GM23338 (cell line): ENCODE measurements around the gene RCOR1. TPM values are rescaled to one million over a fixed set of nuclear protein-coding genes. Genes with fewer than 3 reads are reported as not detected.

Source experiments
- ATAC-seq: fragments of 200-7000 bp; cut with Tn5 transposase; 3 replicates; pipeline ENCODE4 v1.9.1; 2020
- DNase-seq: peaks from one replicate; pipeline ENCODE4 v3.0.0-alpha.2; 2015; ENCODE audit warnings: low spot score
- H2AFZ ChIP-seq: fragments of 200-600 bp; sonication (generic); 2 replicates; pipeline ENCODE4 v1.8.0; 2016; ENCODE audit warnings: antibody characterized with exemption, mild to moderate bottlenecking, moderate library complexity
- H3F3A ChIP-seq: fragments of 200-600 bp; sonication (generic); replicated peaks from 2 replicates; pipeline ENCODE4 v1.8.0; 2017; ENCODE audit warnings: antibody characterized with exemption, mixed run types, low read depth
- H3K27ac ChIP-seq: fragments of 200-600 bp; sonication (generic); 2 replicates; pipeline ENCODE4 v1.6.1; 2016; ENCODE audit warnings: low read depth
- H3K27me3 ChIP-seq: fragments of 200-600 bp; sonication (generic); 2 replicates; pipeline ENCODE4 v1.8.0; 2016; ENCODE audit warnings: mild to moderate bottlenecking, mixed run types, moderate library complexity; ENCODE audit not compliant: insufficient read depth
- H3K36me3 ChIP-seq: fragments of 200-600 bp; sonication (generic); 2 replicates; pipeline ENCODE4 v1.8.0; 2016; ENCODE audit warnings: mild to moderate bottlenecking; ENCODE audit not compliant: insufficient read depth
- H3K4me1 ChIP-seq: fragments of 200-600 bp; sonication (generic); 2 replicates; pipeline ENCODE4 v1.8.0; 2016; ENCODE audit warnings: mild to moderate bottlenecking, moderate library complexity; ENCODE audit not compliant: insufficient read depth
- H3K4me2 ChIP-seq: fragments of 200-600 bp; sonication (generic); 2 replicates; pipeline ENCODE4 v1.7.1; 2017; ENCODE audit warnings: mixed run types
- H3K4me3 ChIP-seq: fragments of 200-600 bp; sonication (generic); 2 replicates; pipeline ENCODE4 v1.6.1; 2016; ENCODE audit warnings: mixed run types
- H3K79me2 ChIP-seq: fragments of 200-600 bp; sonication (generic); replicated peaks from 2 replicates; pipeline ENCODE4 v1.8.0; 2017; ENCODE audit warnings: mild to moderate bottlenecking; ENCODE audit not compliant: insufficient read depth
- H3K9me2 ChIP-seq: fragments of 200-600 bp; sonication (generic); 2 replicates; pipeline ENCODE4 v1.8.0; 2017; ENCODE audit not compliant: insufficient read depth
- H4K20me1 ChIP-seq: fragments of 200-600 bp; sonication (generic); replicated peaks from 2 replicates; pipeline ENCODE4 v1.8.0; 2017; ENCODE audit warnings: mild to moderate bottlenecking; ENCODE audit not compliant: insufficient read depth
- H3K27ac Mint-ChIP-seq: 2 replicates; pipeline ENCODE4 v1.8.0; 2020; ENCODE audit warnings: inconsistent platforms, mild to moderate bottlenecking, moderate library complexity, mixed read lengths
- H3K27me3 Mint-ChIP-seq: 3 replicates; pipeline ENCODE4 v1.8.0; 2022; ENCODE audit warnings: low read depth, mild to moderate bottlenecking, moderate library complexity, mixed read lengths, inconsistent platforms; ENCODE audit not compliant: insufficient read depth, poor library complexity
- H3K36me3 Mint-ChIP-seq: 3 replicates; pipeline ENCODE4 v1.8.0; 2021; ENCODE audit warnings: low read depth, mild to moderate bottlenecking, inconsistent platforms, moderate library complexity, mixed read lengths
- H3K4me1 Mint-ChIP-seq: 3 replicates; pipeline ENCODE4 v1.8.0; 2020; ENCODE audit warnings: mild to moderate bottlenecking, inconsistent platforms, mixed read lengths
- H3K4me3 Mint-ChIP-seq: 3 replicates; pipeline ENCODE4 v1.8.0; 2021; ENCODE audit warnings: moderate library complexity, mild to moderate bottlenecking, inconsistent platforms, mixed read lengths
- H3K9me3 Mint-ChIP-seq: 3 replicates; pipeline ENCODE4 v1.8.0; 2020; ENCODE audit warnings: moderate library complexity, mild to moderate bottlenecking, inconsistent platforms, mixed read lengths
- CREB1 ChIP-seq: fragments of 250-450 bp; sonication (Bioruptor Pico); IDR thresholded peaks from 2 replicates; pipeline ENCODE4 v1.5.0; 2020; ENCODE audit warnings: low read depth, mild to moderate bottlenecking, moderate library complexity
- EZH2 ChIP-seq: fragments of 200-600 bp; sonication (generic); IDR thresholded peaks from one replicate; pipeline ENCODE4 v1.8.0; 2017; ENCODE audit warnings: antibody characterized with exemption, mild to moderate bottlenecking, low read depth; ENCODE audit not compliant: unreplicated experiment
- POLR2AphosphoS5 ChIP-seq: IDR thresholded peaks from 2 replicates; pipeline ENCODE4 v1.6.1; 2016; ENCODE audit warnings: antibody characterized with exemption, low read depth
- ZNF114 ChIP-seq: fragments of 250-450 bp; sonication (Bioruptor Pico); IDR thresholded peaks from 2 replicates; pipeline ENCODE4 v1.5.0; 2020; ENCODE audit warnings: mild to moderate bottlenecking, moderate library complexity
- ZNF462 ChIP-seq: fragments of 250-450 bp; sonication (Bioruptor Pico); IDR thresholded peaks from 2 replicates; pipeline ENCODE4 v1.5.0; 2020; ENCODE audit warnings: mild to moderate bottlenecking, moderate library complexity
- polyA plus RNA-seq: library from polyadenylated mRNA; unstranded; fragments of >200 nt; fragmentation: Nextera tagmentation; extraction: Ambion mirVana; gene quantifications from 2 replicates; pipeline ENCODE4 v1.2.1, GENCODE V29; 2016
- total RNA-seq: library from RNA; depleted of rRNA; stranded (reverse); fragments of >200 nt; shearing (Covaris generic); gene quantifications from 2 replicates; pipeline ENCODE4 v1.2.3, GENCODE V29; 2014
- TF ChIP-seq, protein P1 (sequence below): IDR thresholded peaks from one replicate; pipeline ENCODE4 v1.6.1; 2018; ENCODE audit warnings: antibody characterized with exemption; ENCODE audit not compliant: unreplicated experiment

Gene RCOR1
- total and polyA plus RNA-seq, 2 experiments from 2014 or later = 7.6 to 26.1 TPM

DNA sequence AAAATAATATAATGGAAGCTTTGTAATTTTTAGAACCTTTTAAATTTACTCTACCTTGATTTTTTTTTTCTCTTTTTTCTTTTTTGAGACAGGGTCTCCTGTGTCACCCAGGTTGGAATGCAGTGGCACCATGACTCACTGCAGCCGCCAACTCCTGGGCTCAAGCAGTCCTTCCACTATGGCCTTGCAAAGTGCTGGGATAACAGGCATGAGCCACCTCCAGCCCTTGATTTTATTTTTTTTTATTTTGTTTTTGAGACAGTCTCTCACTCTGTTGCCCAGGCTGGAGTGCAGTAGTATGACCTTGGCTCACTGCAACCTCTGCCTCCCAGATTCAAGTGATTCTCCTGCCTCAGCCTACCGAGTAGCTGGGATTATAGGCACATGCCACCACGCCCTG lies 119.5 kb downstream of the RCOR1 start:
- H3K4me2 ChIP-seq = no peak overlapping the region
- no peak for ATAC-seq
- H3K4me1 ChIP-seq = no peaks in the 10 kb centered on the region
- DNase-seq = no peak
- no peak overlapping the region for H3K27ac Mint-ChIP-seq
- TF ChIP-seq EZH2 (no peak), POLR2AphosphoS5 (no peak), ZNF462 (CRISPR knock-in tag) (no peak), ZNF114 (CRISPR knock-in tag) (no peak)
- no peaks in the 10 kb centered on the region for H3K9me3 Mint-ChIP-seq
- no peaks in the 10 kb centered on the region for H3K9me2 ChIP-seq
- no peaks in the 10 kb centered on the region for H3K4me1 Mint-ChIP-seq
- no peak overlapping the region for H3K4me3 ChIP-seq
- peaks cover 2% of the 10 kb centered on the region for H3K27me3 Mint-ChIP-seq
- H3K27me3 ChIP-seq = no peaks in the 10 kb centered on the region
- no peak overlapping the region for H2AFZ ChIP-seq
- H3K27ac ChIP-seq = no peak overlapping the region
- peaks cover 32% of the 10 kb centered on the region; the same call in 2 of the 3 replicates for H3K36me3 Mint-ChIP-seq
- H3K79me2 ChIP-seq = peaks cover 11% of the 10 kb centered on the region; the same call in 1 of the 2 replicates
- H3F3A ChIP-seq = peaks cover 2% of the 10 kb centered on the region; the same call in 1 of the 2 replicates
- no peak overlapping the region for H3K4me3 Mint-ChIP-seq
- H4K20me1 ChIP-seq = no peaks in the 10 kb centered on the region
- H3K36me3 ChIP-seq = peaks cover 23% of the 10 kb centered on the region; the same call in 1 of the 2 replicates

- Histone ChIP-seq H3K4me2 (no peak overlapping the region), H3K4me1 (peaks cover 2% of the 10 kb centered on the region), H3K79me2 (peaks cover 20% of the 10 kb centered on the region), H3F3A (peaks cover 2% of the 10 kb centered on the region; the same call in 1 of the 2 replicates), H3K4me3 (no peak overlapping the region), H3K36me3 (0 out of 2 replicates have a peak, but pooled peaks cover 24% of the 10 kb centered on the region), H2AFZ (no peak overlapping the region), H3K9me2 (no peaks in the 10 kb centered on the region), H3K27ac (0 out of 2 replicates have a peak overlapping the region, but pooled peaks have one; percentile 46), H3K27me3 (no peaks in the 10 kb centered on the region), H4K20me1 (0 out of 2 replicates have a peak, but pooled peaks cover 9% of the 10 kb centered on the region)
- Mint-ChIP-seq H3K27me3 (peaks cover 2% of the 10 kb centered on the region), H3K9me3 (no peaks in the 10 kb centered on the region), H3K4me3 (no peak overlapping the region), H3K4me1 (peaks cover 3% of the 10 kb centered on the region; the same call in 2 of the 3 replicates), H3K27ac (peak overlapping the region; percentile 38; the same call in 1 of the 2 replicates), H3K36me3 (peaks cover 38% of the 10 kb centered on the region; the same call in 2 of the 3 replicates)
- ATAC-seq (no peak), DNase-seq (no peak)
- TF ChIP-seq, protein P1, sequence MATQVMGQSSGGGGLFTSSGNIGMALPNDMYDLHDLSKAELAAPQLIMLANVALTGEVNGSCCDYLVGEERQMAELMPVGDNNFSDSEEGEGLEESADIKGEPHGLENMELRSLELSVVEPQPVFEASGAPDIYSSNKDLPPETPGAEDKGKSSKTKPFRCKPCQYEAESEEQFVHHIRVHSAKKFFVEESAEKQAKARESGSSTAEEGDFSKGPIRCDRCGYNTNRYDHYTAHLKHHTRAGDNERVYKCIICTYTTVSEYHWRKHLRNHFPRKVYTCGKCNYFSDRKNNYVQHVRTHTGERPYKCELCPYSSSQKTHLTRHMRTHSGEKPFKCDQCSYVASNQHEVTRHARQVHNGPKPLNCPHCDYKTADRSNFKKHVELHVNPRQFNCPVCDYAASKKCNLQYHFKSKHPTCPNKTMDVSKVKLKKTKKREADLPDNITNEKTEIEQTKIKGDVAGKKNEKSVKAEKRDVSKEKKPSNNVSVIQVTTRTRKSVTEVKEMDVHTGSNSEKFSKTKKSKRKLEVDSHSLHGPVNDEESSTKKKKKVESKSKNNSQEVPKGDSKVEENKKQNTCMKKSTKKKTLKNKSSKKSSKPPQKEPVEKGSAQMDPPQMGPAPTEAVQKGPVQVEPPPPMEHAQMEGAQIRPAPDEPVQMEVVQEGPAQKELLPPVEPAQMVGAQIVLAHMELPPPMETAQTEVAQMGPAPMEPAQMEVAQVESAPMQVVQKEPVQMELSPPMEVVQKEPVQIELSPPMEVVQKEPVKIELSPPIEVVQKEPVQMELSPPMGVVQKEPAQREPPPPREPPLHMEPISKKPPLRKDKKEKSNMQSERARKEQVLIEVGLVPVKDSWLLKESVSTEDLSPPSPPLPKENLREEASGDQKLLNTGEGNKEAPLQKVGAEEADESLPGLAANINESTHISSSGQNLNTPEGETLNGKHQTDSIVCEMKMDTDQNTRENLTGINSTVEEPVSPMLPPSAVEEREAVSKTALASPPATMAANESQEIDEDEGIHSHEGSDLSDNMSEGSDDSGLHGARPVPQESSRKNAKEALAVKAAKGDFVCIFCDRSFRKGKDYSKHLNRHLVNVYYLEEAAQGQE = no peak
- TF ChIP-seq CREB1 (CRISPR knock-in tag) = no peak
- TF ChIP-seq POLR2AphosphoS5 = no peak
Measured at GRCh38 chr14:102717276-102717675, 124.8 kb downstream of the RCOR1 start.
